K562 (cell line): Measurements from ENCODE around the gene SDR42E2. TPM values are rescaled to one million over a fixed set of nuclear protein-coding genes. Genes with fewer than 3 reads are reported as not detected.

Experiments
- ATAC-seq: fragments of 200-7000 bp; cut with Tn5 transposase; 3 replicates; pipeline ENCODE4 v1.9.1; 2020; ENCODE audit warnings: moderate library complexity
- BruUV-seq: library from RNA; stranded (reverse); fragments of 400-500 nt; replicated peaks from 2 replicates; lab custom pipeline; 2021; lab: Mats Ljungman, UMichigan
- CTCF ChIA-PET: fragments of 300-600 bp; formaldehyde crosslinking; extraction: SDS; loops from one replicate; lab custom pipeline; 2021; ENCODE audit warnings: low intra/inter-chr PET ratio; lab: Yijun Ruan, JAX
- POLR2A ChIA-PET: fragments of 300-600, 350-650 bp; sonication (Branson Sonifier 250); formaldehyde crosslinking; extraction: SDS; loops from one replicate; lab custom pipeline; 2021; ENCODE audit warnings: antibody characterized with exemption, inconsistent platforms; lab: Yijun Ruan, JAX
- DNase-seq, 4 experiments: peaks; one replicate each; pipeline versions ENCODE4 v3.0.0 to v3.0.0-alpha.2; 2011 to 2018; ENCODE audit warnings: low spot score in 3 of 4, mixed read lengths in 3 of 4; ENCODE audit errors: extremely low read depth in 1 of 4
- FAIRE-seq: peaks from 2 replicates; lab custom pipeline; 2011; peaks lifted over from hg19 to GRCh38; lab: Jason Lieb, UNC
- H2AFZ ChIP-seq: 2 replicates; pipeline ENCODE4 v1.6.0; 2011; ENCODE audit warnings: low read depth, low read length, control low read depth, inconsistent platforms
- H3K27ac ChIP-seq: fragments of 200-600 bp; 3 replicates; pipeline ENCODE4 v1.8.0; 2011; ENCODE audit warnings: low read depth, mild to moderate bottlenecking, control low read depth, inconsistent platforms, low read length, moderate library complexity, mixed read lengths; ENCODE audit errors: extremely low read depth
- H3K27me3 ChIP-seq, 2 experiments: fragments of 300-600 bp in 1 of 2; 2 replicates in 1 of 2; 3 replicates in 1 of 2; pipeline versions ENCODE4 v1.6.0 to v1.8.0; 2011; ENCODE audit warnings: inconsistent platforms in 2 of 2, low read length in 2 of 2, mild to moderate bottlenecking in 1 of 2, mixed read lengths in 1 of 2, moderate library complexity in 1 of 2; ENCODE audit not compliant: control insufficient read depth in 2 of 2, insufficient read depth in 2 of 2
- H3K36me3 ChIP-seq: fragments of 300-600 bp; 3 replicates; pipeline ENCODE4 v1.8.0; 2011; ENCODE audit warnings: mild to moderate bottlenecking, low read length, inconsistent platforms; ENCODE audit not compliant: control insufficient read depth, insufficient read depth
- H3K4me1 ChIP-seq, 2 experiments: fragments of 200-600 bp in 1 of 2; replicated peaks in 1 of 2; 2 replicates in 1 of 2; 3 replicates in 1 of 2; pipeline versions ENCODE4 v1.5.1 to v1.8.0; 2011; ENCODE audit warnings: inconsistent platforms in 2 of 2, low read length in 2 of 2, mild to moderate bottlenecking in 1 of 2, mixed read lengths in 1 of 2, moderate library complexity in 1 of 2; ENCODE audit not compliant: control insufficient read depth in 2 of 2, insufficient read depth in 2 of 2
- H3K4me2 ChIP-seq: 2 replicates; pipeline ENCODE4 v1.6.1; 2011; ENCODE audit warnings: low read length, control low read depth, inconsistent platforms, mixed read lengths; ENCODE audit not compliant: insufficient read depth
- H3K4me3 ChIP-seq: fragments of 200-600 bp; sonication (generic), shearing (Covaris generic); 2 replicates; pipeline ENCODE4 v1.5.1; 2016; ENCODE audit warnings: control low read depth, inconsistent platforms
- H3K79me2 ChIP-seq: fragments of 200-600 bp; 3 replicates; pipeline ENCODE4 v1.8.0; 2011; ENCODE audit warnings: low read length, inconsistent platforms; ENCODE audit not compliant: control insufficient read depth, insufficient read depth
- H3K9ac ChIP-seq, 2 experiments: 2 replicates each; pipeline versions ENCODE4 v1.6.0 to v1.6.1; 2011; ENCODE audit warnings: low read depth in 2 of 2, low read length in 2 of 2, control low read depth in 1 of 2, inconsistent platforms in 1 of 2, mild to moderate bottlenecking in 1 of 2, mixed read lengths in 1 of 2; ENCODE audit not compliant: insufficient read depth in 1 of 2
- H3K9me1 ChIP-seq: one replicate; pipeline ENCODE4 v1.6.0; 2011; ENCODE audit warnings: inconsistent platforms, mild to moderate bottlenecking, low read length, moderate library complexity; ENCODE audit not compliant: control insufficient read depth, insufficient read depth
- H3K9me3 ChIP-seq: replicated peaks from 2 replicates; pipeline ENCODE4 v1.5.1; 2011; ENCODE audit warnings: low read depth, low read length, inconsistent platforms; ENCODE audit not compliant: control insufficient read depth, insufficient read depth
- H4K20me1 ChIP-seq: replicated peaks from 2 replicates; pipeline ENCODE4 v1.6.1; 2011; ENCODE audit warnings: low read length, inconsistent platforms, mixed read lengths; ENCODE audit not compliant: control insufficient read depth, insufficient read depth
- CBFA2T3 ChIP-seq: fragments of 450-650 bp; IDR thresholded peaks from 2 replicates; pipeline ENCODE4 v1.6.1; 2017
- EGR1 ChIP-seq: fragments of 450-650 bp; conservative IDR thresholded peaks from 2 replicates; pipeline ENCODE4 v1.6.1; 2017; ENCODE audit warnings: mild to moderate bottlenecking
- FOSL1 ChIP-seq: fragments of 200-800 bp; sonication (Bioruptor generic); conservative IDR thresholded peaks from 2 replicates; pipeline ENCODE4 v1.6.1; 2016; ENCODE audit warnings: missing genetic modification characterization, missing compliant biosample characterization
- FOXJ2 ChIP-seq: fragments of 200-800 bp; sonication (Bioruptor generic); IDR thresholded peaks from 2 replicates; pipeline ENCODE4 v1.6.1; 2016; ENCODE audit warnings: missing genetic modification characterization, missing compliant biosample characterization
- GABPA ChIP-seq: fragments of 200-800 bp; sonication (Bioruptor generic); conservative IDR thresholded peaks from 2 replicates; pipeline ENCODE4 v1.6.1; 2016; ENCODE audit warnings: low read depth, missing genetic modification characterization, missing compliant biosample characterization
- HOXB6 ChIP-seq: fragments of 250-450 bp; sonication (Bioruptor Pico); IDR thresholded peaks from 2 replicates; pipeline ENCODE4 v1.5.1; 2022; ENCODE audit warnings: mild to moderate bottlenecking, borderline replicate concordance
- KDM5B ChIP-seq: fragments of 200-600 bp; sonication (generic); IDR thresholded peaks from 2 replicates; pipeline ENCODE4 v1.6.1; 2012; ENCODE audit warnings: low read depth, mild to moderate bottlenecking, moderate library complexity, low read length, control low read depth, inconsistent platforms; ENCODE audit not compliant: insufficient replicate concordance
- PML ChIP-seq: IDR thresholded peaks from 2 replicates; pipeline ENCODE4 v1.6.1; 2012; ENCODE audit warnings: low read length, inconsistent platforms
- SNRNP70 ChIP-seq: fragments of 200-400 bp; formaldehyde crosslinking; optimal IDR thresholded peaks from 2 replicates; pipeline ENCODE3; 2017; ENCODE audit warnings: low read depth, low read length
- ZKSCAN1 ChIP-seq: fragments of 150-350 bp; IDR thresholded peaks from 2 replicates; pipeline ENCODE4 v1.6.1; 2016; ENCODE audit warnings: low read depth, low read length
- ZNF143 ChIP-seq: sonication (generic); formaldehyde crosslinking; IDR thresholded peaks from 2 replicates; pipeline ENCODE4 v1.9.0; 2022; ENCODE audit warnings: mild to moderate bottlenecking, missing genetic modification reagents
- ZNF583 ChIP-seq: fragments of 250-450 bp; sonication (Bioruptor Pico); IDR thresholded peaks from 2 replicates; pipeline ENCODE4 v1.4.0; 2020
- WGBS: fragments of 100-300 bp; shearing (Covaris generic); methylation state at CpG from one replicate; pipeline ENCODE4 v1.1.6; 2016; ENCODE audit warnings: low coverage, mixed read lengths; ENCODE audit not compliant: insufficient coverage; ENCODE audit errors: missing lambda C conversion rate; 5-methylcytosine and 5-hydroxymethylcytosine counted together
- in situ Hi-C: fragments of 300-500 bp; cut with MboI; formaldehyde crosslinking; loops from 4 replicates; pipeline ENCODE4 v1.15.0; 2018; ENCODE audit warnings: inconsistent platforms, mixed read lengths
- intact Hi-C: fragments of 100-400 bp; cut with micrococcal nuclease; formaldehyde crosslinking; loops from 2 replicates; pipeline ENCODE4 v1.14.2; 2022
- polyA plus RNA-seq, 8 experiments: library from polyadenylated mRNA; depleted of rRNA in 4 of 8; stranded (reverse) in 5 of 8; unstranded in 3 of 8; fragments of >200 nt; fragmentation: Nextera tagmentation in 2 of 8; fragmentation: Illumina TruSeq in 1 of 8; extraction: Ambion mirVana in 2 of 8; extraction: Trizol in 1 of 8; gene quantifications; 2 replicates each; pipeline versions ENCODE4 v1.2.1 to v1.2.3, GENCODE V29; 2011 to 2014; ENCODE audit warnings: inconsistent platforms in 1 of 8, missing spikeins in 1 of 8
- total RNA-seq, 7 experiments: library from RNA; depleted of rRNA in 6 of 7; stranded (reverse); fragments of >200 nt in 6 of 7; fragmentation: Illumina TruSeq in 2 of 7; extraction: Trizol in 2 of 7; gene quantifications; 2 replicates each; pipeline versions ENCODE4 v1.2.1 to v1.2.3, GENCODE V29; 2011 to 2021; ENCODE audit warnings: low replicate concordance in 1 of 7
- TF ChIP-seq, protein P1 (sequence below): fragments of 250-450 bp; sonication (Bioruptor Pico); IDR thresholded peaks from 2 replicates; pipeline ENCODE4 v1.8.0; 2021; ENCODE audit warnings: moderate library complexity, mild to moderate bottlenecking, inconsistent platforms
- TF ChIP-seq, protein P2 (sequence below): fragments of 250-450 bp; sonication (Bioruptor Pico); IDR thresholded peaks from 2 replicates; pipeline ENCODE4 v1.5.1; 2021; ENCODE audit warnings: mild to moderate bottlenecking

Gene SDR42E2
- total and polyA plus RNA-seq, 9 of the 15 experiments (the other 6 are each of a cell fraction or from before 2014, with no cell fraction given), result 0.03 to 0.07 (median 0.04) TPM; not detected in 4

DNA sequence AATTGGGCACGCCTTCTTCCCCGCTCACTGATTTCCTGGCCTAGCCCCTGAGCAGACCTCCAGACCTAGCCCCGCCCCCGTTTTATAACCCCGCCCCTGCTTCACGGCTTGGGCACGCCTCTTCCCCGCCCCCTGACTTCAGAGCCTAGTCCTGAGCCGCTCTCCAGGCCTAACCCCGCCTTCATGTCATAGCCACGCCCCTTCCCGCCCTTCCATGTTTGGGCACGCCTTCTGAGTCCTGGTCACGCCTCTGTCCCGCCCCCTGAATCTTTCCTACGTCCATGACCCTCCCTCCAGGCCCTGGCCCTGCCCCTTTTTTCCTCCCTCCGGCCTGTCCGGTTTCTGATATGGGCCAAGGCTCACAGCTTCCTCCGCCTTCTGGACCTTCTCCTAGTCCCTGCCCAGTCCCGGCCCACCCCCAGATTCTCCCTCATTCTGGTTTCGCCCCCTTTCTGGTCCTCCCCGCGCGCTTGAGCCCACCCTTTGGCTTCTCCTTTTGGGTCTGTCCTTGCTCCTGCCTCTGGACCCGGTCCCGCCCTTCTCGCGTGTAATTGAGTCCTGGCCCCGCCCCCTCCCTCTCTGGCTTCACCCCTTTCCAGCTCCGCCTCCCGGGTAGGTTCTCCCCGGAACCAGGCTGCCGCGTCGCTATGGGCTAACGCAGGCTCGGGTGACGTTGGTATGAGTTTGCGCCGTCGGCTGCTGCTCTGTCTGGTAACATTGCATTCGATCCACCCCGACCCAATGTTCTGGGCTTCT, 28.6 kb downstream of the SDR42E2 start (continued):
- TF ChIP-seq, protein P1, sequence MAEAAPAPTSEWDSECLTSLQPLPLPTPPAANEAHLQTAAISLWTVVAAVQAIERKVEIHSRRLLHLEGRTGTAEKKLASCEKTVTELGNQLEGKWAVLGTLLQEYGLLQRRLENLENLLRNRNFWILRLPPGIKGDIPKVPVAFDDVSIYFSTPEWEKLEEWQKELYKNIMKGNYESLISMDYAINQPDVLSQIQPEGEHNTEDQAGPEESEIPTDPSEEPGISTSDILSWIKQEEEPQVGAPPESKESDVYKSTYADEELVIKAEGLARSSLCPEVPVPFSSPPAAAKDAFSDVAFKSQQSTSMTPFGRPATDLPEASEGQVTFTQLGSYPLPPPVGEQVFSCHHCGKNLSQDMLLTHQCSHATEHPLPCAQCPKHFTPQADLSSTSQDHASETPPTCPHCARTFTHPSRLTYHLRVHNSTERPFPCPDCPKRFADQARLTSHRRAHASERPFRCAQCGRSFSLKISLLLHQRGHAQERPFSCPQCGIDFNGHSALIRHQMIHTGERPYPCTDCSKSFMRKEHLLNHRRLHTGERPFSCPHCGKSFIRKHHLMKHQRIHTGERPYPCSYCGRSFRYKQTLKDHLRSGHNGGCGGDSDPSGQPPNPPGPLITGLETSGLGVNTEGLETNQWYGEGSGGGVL (CRISPR knock-in tag), result no peak

DNA sequence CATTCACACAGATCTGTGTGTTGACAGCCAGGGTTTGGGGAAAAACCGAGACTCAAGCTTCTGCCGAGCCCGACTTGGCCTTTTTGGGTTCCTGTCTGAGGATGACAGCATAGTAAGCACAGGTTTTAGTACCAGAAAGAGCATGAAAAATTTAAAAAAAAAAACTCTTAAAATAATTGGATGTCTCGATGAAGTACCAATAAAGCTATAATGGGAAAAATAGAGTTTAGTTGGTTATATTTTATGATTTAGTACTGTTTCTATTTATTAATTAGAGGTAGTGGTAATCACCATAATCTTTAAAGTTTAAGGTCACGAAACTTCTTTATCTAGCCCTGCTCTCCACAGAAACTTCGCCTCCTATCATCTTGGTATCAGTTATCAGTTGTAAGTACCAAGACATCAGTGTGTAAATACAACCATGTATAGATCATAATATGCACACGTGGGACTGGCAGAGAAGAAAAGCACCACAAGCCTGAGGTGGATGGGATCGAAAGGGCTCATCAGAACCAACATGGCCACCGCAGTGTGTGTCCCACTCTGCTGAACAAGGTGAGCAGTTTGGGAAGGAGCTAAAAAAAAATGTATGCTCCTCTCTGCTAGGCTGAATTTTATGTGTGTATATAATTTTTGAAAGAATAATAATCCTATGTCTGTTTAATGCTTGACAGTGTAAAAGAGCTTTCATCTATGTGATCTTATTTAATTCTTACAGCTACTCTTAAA, 29.4 kb downstream of the SDR42E2 start:
- Histone ChIP-seq H3K4me2 (peak overlapping the region; percentile 95), H3K27me3 (no peaks in the 10 kb centered on the region), H4K20me1 (no peaks in the 10 kb centered on the region), H3K4me1 (peaks cover 25 to 32% of the 10 kb centered on the region in 2 experiments; a peak in 4 of 5 replicates), H2AFZ (peak overlapping the region; percentile 98), H3K27ac (peak overlapping the region; percentile 96), H3K79me2 (no peaks in the 10 kb centered on the region; the same call in 2 of the 3 replicates), H3K9ac (peak overlapping the region; percentile 90 to 92), H3K9me1 (no peaks in the 10 kb centered on the region), H3K36me3 (no peaks in the 10 kb centered on the region; the same call in 2 of the 3 replicates), H3K9me3 (no peaks in the 10 kb centered on the region), H3K4me3 (peak overlapping the region; percentile 57)
- peak; percentile 56 for FAIRE-seq
- TSS peak; percentile 91 for BruUV-seq
- ChIA-PET POLR2A (interaction anchor here (0.6 to 2.4 kb wide), 13 partner anchors 10 to 889 kb away, joined by 3 to 13 read pairs (median 3); partner anchors contain the start of gene POLR3E), CTCF (no interaction called here)
- peak in 1 of 4 experiments; percentile 63 for DNase-seq
- ATAC-seq, result no peak
- intact Hi-C loops (no loop called here), in situ Hi-C loops (no loop called here)
- WGBS, result under 1% methylated on average over 9 of the region's 9 CpGs
- TF ChIP-seq FOSL1 (tag) (peak; percentile 42; the same call in 1 of the 2 replicates), GABPA (0 out of 2 replicates have a peak, but pooled peaks have one; percentile 1), SNRNP70 (no peak), KDM5B (peak; percentile 27), PML (peak; percentile 8; the same call in 1 of the 2 replicates), EGR1 (no peak), ZNF583 (no peak), ZKSCAN1 (no peak), HOXB6 (CRISPR knock-in tag) (no peak), CBFA2T3 (no peak), FOXJ2 (tag) (peak; percentile 71; the same call in 1 of the 2 replicates), ZNF143 (CRISPR knock-in tag) (no peak)
- TF ChIP-seq, protein P2, sequence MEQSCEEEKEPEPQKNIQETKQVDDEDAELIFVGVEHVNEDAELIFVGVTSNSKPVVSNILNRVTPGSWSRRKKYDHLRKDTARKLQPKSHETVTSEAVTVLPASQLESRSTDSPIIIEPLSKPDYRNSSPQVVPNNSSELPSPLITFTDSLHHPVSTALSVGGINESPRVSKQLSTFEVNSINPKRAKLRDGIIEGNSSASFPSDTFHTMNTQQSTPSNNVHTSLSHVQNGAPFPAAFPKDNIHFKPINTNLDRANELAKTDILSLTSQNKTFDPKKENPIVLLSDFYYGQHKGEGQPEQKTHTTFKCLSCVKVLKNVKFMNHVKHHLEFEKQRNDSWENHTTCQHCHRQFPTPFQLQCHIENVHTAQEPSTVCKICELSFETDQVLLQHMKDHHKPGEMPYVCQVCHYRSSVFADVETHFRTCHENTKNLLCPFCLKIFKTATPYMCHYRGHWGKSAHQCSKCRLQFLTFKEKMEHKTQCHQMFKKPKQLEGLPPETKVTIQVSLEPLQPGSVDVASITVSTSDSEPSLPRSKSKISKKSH (CRISPR knock-in tag), result no peak
